NCI-H345 treated with DMSO at 0.1 percent for 48 hours (cell line): Measurements from ENCODE around the gene UBL3.

Experiments
- DNase-seq: peaks from one replicate; lab custom pipeline; 2025; ENCODE audit not compliant: unreplicated experiment; lab: John Stamatoyannopoulos, UW

UBL3 gene

GRCh38 chr13:29815336-29815735, 35.1 kb downstream of the UBL3 start:
- no peak for DNase-seq

GRCh38 chr13:29810898-29811297, 39.5 kb downstream of the UBL3 start:
- DNase-seq, result no peak

GRCh38 chr13:29810145-29810742, 40.2 kb downstream of the UBL3 start:
- DNase-seq, result no peak

- DNase-seq, result no peak
Measured at GRCh38 chr13:29808264-29808663, 42.2 kb downstream of the UBL3 start.

- no peak for DNase-seq
Measured at GRCh38 chr13:29805994-29806979, 44.1 kb downstream of the UBL3 start.

- DNase-seq, result no peak
Measured at GRCh38 chr13:29803221-29803620, 47.2 kb downstream of the UBL3 start.

- DNase-seq, result no peak
Measured at GRCh38 chr13:29802621-29803020, 47.8 kb downstream of the UBL3 start.

GRCh38 chr13:29801737-29802305, 48.6 kb downstream of the UBL3 start:
- DNase-seq, result no peak

- no peak for DNase-seq
Measured at GRCh38 chr13:29801102-29801501, 49.3 kb downstream of the UBL3 start.

GRCh38 chr13:29800687-29801086, 49.7 kb downstream of the UBL3 start:
- no peak for DNase-seq

GRCh38 chr13:29799041-29799440, 51.4 kb downstream of the UBL3 start:
- no peak for DNase-seq

GRCh38 chr13:29791997-29792780, 58.2 kb downstream of the UBL3 start:
- no peak for DNase-seq

GRCh38 chr13:29791508-29791907, 58.9 kb downstream of the UBL3 start:
- no peak for DNase-seq

- DNase-seq, result no peak
Measured at GRCh38 chr13:29786698-29787097, 63.7 kb downstream of the UBL3 start.

- DNase-seq, result no peak
Measured at GRCh38 chr13:29785978-29786377, 64.4 kb downstream of the UBL3 start.

GRCh38 chr13:29782798-29783197, 67.6 kb downstream of the UBL3 start:
- no peak for DNase-seq

GRCh38 chr13:29774830-29775229, 75.6 kb downstream of the UBL3 start:
- no peak for DNase-seq

GRCh38 chr13:29771247-29771646, 79.2 kb downstream of the UBL3 start:
- peak; percentile 14 for DNase-seq

- DNase-seq, result no peak
Measured at GRCh38 chr13:29767006-29767405, 83.4 kb downstream of the UBL3 start.

- no peak for DNase-seq
Measured at GRCh38 chr13:29763436-29764180, 86.8 kb downstream of the UBL3 start.

GRCh38 chr13:29761815-29762214, 88.6 kb downstream of the UBL3 start:
- DNase-seq, result no peak
